Measurements from ENCODE around the gene PILRA. TPM values are rescaled to one million over a fixed set of nuclear protein-coding genes. Genes with fewer than 3 reads are reported as not detected.

PILRA gene
- total RNA-seq, 1 experiment from 2014 or later, result 1.8 TPM

DNA sequence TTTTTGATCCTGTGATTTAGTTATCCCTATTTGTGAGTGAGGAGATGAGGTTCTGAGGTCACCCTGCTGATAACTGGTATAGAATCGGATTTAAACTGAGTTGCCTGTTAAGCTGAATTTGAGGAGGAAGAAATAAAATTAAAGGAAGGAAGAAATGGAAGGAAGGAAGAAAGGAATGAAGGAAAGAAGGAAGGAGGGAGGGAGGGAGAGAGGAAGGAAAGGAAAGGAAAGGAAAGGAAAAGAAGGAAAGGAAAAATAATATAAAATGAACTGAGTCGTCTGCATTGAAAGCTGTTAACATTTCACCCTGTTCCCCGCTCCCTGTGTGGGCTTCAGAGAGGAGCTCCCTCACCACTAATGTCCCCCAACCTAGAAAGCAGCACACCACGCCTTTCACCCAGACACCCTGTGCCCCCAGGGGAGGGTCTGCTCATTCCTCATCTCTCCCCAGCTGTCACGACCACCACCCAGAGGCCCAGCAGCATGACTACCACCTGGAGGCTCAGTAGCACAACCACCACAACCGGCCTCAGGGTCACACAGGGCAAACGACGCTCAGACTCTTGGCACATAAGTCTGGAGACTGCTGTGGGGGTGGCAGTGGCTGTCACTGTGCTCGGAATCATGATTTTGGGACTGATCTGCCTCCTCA lies 16.3 kb downstream of the PILRA start (continued):
- TF ChIP-seq, protein P1, sequence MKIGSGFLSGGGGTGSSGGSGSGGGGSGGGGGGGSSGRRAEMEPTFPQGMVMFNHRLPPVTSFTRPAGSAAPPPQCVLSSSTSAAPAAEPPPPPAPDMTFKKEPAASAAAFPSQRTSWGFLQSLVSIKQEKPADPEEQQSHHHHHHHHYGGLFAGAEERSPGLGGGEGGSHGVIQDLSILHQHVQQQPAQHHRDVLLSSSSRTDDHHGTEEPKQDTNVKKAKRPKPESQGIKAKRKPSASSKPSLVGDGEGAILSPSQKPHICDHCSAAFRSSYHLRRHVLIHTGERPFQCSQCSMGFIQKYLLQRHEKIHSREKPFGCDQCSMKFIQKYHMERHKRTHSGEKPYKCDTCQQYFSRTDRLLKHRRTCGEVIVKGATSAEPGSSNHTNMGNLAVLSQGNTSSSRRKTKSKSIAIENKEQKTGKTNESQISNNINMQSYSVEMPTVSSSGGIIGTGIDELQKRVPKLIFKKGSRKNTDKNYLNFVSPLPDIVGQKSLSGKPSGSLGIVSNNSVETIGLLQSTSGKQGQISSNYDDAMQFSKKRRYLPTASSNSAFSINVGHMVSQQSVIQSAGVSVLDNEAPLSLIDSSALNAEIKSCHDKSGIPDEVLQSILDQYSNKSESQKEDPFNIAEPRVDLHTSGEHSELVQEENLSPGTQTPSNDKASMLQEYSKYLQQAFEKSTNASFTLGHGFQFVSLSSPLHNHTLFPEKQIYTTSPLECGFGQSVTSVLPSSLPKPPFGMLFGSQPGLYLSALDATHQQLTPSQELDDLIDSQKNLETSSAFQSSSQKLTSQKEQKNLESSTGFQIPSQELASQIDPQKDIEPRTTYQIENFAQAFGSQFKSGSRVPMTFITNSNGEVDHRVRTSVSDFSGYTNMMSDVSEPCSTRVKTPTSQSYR (CRISPR knock-in tag; IDR thresholded peaks at IDR 0.05), result no peak
- no peak for TF ChIP-seq ZBTB21 (CRISPR knock-in tag; IDR thresholded peaks at IDR 0.05; ENCODE audit: borderline replicate concordance)
- no peak for TF ChIP-seq MXD4 (CRISPR knock-in tag; IDR thresholded peaks at IDR 0.05; ENCODE audit: borderline replicate concordance)
- TF ChIP-seq, protein P2, sequence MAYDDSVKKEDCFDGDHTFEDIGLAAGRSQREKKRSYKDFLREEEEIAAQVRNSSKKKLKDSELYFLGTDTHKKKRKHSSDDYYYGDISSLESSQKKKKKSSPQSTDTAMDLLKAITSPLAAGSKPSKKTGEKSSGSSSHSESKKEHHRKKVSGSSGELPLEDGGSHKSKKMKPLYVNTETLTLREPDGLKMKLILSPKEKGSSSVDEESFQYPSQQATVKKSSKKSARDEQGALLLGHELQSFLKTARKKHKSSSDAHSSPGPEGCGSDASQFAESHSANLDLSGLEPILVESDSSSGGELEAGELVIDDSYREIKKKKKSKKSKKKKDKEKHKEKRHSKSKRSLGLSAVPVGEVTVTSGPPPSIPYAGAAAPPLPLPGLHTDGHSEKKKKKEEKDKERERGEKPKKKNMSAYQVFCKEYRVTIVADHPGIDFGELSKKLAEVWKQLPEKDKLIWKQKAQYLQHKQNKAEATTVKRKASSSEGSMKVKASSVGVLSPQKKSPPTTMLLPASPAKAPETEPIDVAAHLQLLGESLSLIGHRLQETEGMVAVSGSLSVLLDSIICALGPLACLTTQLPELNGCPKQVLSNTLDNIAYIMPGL (CRISPR knock-in tag; IDR thresholded peaks at IDR 0.05), result no peak
- TF ChIP-seq, protein P3, sequence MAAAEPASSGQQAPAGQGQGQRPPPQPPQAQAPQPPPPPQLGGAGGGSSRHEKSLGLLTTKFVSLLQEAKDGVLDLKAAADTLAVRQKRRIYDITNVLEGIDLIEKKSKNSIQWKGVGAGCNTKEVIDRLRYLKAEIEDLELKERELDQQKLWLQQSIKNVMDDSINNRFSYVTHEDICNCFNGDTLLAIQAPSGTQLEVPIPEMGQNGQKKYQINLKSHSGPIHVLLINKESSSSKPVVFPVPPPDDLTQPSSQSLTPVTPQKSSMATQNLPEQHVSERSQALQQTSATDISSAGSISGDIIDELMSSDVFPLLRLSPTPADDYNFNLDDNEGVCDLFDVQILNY (CRISPR knock-in tag; IDR thresholded peaks at IDR 0.05), result no peak
- no peak for TF ChIP-seq NR2C2 (CRISPR knock-in tag; IDR thresholded peaks at IDR 0.05)

DNA sequence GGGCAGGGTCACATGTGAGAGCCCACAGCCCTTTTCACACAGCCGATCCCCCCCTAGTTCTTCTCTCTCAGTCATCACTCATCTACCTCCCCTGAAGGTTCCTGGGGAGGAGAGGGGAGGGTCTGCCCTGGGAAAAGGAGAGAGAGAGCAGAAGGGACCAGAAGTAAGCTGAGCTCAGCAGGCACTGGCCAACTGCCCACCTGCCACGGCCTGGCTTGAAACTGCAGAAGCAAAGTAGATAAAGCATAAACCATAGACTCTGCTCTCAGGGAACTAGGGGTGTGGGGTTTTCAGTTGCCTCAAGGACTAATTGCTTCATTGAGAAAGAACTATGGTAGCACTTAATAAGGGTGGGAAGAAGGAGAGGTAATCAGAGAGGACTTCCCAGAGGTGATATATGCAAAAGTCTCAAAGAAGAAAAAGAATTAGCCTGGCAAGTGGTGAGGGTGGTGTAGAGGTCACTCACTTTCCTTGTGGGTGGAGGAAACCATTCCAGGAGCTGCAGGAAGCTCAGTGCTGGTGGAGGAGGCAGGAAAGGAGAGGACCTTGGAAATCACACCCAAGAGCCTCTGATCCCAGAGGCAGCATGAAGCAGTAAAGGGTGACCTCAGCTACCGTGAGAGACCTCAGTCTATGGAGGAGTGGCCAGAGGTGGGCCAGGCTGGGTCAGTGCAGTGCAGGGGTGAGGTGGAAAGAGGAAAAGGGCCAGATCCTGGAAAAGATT lies 17.2 kb downstream of the PILRA start:
- no peak for ATAC-seq
- no peak for DNase-seq (ENCODE audit: low spot score)
- Mint-ChIP-seq H3K9me3 (no peaks in the 10 kb centered on the region), H3K36me3 (no peaks in the 10 kb centered on the region), H3K4me3 (no peak overlapping the region), H3K4me1 (peaks cover 3% of the 10 kb centered on the region; the same call in 1 of the 2 replicates), H3K27me3 (ENCODE audit: low read depth) (peaks cover 3% of the 10 kb centered on the region), H3K27ac (no peak overlapping the region)
- POLR2A ChIA-PET, result no interaction called here
- CTCF ChIA-PET, result interaction anchor here (0.5 to 1.2 kb wide), 2 partner anchors 18 to 89 kb away, joined by 4 to 5 read pairs; partner anchors contain the start of gene TSC22D4
- TF ChIP-seq TP53 (CRISPR knock-in tag; IDR thresholded peaks at IDR 0.05), result no peak
- no peak for TF ChIP-seq ZNF671 (CRISPR knock-in tag; IDR thresholded peaks at IDR 0.05)
- TF ChIP-seq SOX15 (CRISPR knock-in tag; IDR thresholded peaks at IDR 0.05), result no peak
- TF ChIP-seq NR2C2 (CRISPR knock-in tag; IDR thresholded peaks at IDR 0.05), result no peak
- TF ChIP-seq NR3C1 (CRISPR knock-in tag; conservative IDR thresholded peaks at IDR 0.05; ENCODE audit: low read depth), result no peak
- no peak for TF ChIP-seq TEAD4 (CRISPR knock-in tag; IDR thresholded peaks at IDR 0.05)
- TF ChIP-seq TEAD1 (CRISPR knock-in tag; IDR thresholded peaks at IDR 0.05), result no peak
- TF ChIP-seq, protein P4, sequence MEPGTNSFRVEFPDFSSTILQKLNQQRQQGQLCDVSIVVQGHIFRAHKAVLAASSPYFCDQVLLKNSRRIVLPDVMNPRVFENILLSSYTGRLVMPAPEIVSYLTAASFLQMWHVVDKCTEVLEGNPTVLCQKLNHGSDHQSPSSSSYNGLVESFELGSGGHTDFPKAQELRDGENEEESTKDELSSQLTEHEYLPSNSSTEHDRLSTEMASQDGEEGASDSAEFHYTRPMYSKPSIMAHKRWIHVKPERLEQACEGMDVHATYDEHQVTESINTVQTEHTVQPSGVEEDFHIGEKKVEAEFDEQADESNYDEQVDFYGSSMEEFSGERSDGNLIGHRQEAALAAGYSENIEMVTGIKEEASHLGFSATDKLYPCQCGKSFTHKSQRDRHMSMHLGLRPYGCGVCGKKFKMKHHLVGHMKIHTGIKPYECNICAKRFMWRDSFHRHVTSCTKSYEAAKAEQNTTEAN (CRISPR knock-in tag; IDR thresholded peaks at IDR 0.05), result no peak
- TF ChIP-seq, protein P5, sequence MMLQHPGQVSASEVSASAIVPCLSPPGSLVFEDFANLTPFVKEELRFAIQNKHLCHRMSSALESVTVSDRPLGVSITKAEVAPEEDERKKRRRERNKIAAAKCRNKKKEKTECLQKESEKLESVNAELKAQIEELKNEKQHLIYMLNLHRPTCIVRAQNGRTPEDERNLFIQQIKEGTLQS (CRISPR knock-in tag; conservative IDR thresholded peaks at IDR 0.05), result no peak
- no peak for TF ChIP-seq ZNF423 (CRISPR knock-in tag; IDR thresholded peaks at IDR 0.05)
- TF ChIP-seq, protein P6, sequence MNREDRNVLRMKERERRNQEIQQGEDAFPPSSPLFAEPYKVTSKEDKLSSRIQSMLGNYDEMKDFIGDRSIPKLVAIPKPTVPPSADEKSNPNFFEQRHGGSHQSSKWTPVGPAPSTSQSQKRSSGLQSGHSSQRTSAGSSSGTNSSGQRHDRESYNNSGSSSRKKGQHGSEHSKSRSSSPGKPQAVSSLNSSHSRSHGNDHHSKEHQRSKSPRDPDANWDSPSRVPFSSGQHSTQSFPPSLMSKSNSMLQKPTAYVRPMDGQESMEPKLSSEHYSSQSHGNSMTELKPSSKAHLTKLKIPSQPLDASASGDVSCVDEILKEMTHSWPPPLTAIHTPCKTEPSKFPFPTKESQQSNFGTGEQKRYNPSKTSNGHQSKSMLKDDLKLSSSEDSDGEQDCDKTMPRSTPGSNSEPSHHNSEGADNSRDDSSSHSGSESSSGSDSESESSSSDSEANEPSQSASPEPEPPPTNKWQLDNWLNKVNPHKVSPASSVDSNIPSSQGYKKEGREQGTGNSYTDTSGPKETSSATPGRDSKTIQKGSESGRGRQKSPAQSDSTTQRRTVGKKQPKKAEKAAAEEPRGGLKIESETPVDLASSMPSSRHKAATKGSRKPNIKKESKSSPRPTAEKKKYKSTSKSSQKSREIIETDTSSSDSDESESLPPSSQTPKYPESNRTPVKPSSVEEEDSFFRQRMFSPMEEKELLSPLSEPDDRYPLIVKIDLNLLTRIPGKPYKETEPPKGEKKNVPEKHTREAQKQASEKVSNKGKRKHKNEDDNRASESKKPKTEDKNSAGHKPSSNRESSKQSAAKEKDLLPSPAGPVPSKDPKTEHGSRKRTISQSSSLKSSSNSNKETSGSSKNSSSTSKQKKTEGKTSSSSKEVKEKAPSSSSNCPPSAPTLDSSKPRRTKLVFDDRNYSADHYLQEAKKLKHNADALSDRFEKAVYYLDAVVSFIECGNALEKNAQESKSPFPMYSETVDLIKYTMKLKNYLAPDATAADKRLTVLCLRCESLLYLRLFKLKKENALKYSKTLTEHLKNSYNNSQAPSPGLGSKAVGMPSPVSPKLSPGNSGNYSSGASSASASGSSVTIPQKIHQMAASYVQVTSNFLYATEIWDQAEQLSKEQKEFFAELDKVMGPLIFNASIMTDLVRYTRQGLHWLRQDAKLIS (CRISPR knock-in tag; IDR thresholded peaks at IDR 0.05; ENCODE audit: borderline replicate concordance), result no peak
- no peak for TF ChIP-seq HMGA2 (CRISPR knock-in tag; IDR thresholded peaks at IDR 0.05)
- TF ChIP-seq ZNF317 (CRISPR knock-in tag; IDR thresholded peaks at IDR 0.05; ENCODE audit: borderline replicate concordance, low read depth), result no peak
- TF ChIP-seq, protein P7, sequence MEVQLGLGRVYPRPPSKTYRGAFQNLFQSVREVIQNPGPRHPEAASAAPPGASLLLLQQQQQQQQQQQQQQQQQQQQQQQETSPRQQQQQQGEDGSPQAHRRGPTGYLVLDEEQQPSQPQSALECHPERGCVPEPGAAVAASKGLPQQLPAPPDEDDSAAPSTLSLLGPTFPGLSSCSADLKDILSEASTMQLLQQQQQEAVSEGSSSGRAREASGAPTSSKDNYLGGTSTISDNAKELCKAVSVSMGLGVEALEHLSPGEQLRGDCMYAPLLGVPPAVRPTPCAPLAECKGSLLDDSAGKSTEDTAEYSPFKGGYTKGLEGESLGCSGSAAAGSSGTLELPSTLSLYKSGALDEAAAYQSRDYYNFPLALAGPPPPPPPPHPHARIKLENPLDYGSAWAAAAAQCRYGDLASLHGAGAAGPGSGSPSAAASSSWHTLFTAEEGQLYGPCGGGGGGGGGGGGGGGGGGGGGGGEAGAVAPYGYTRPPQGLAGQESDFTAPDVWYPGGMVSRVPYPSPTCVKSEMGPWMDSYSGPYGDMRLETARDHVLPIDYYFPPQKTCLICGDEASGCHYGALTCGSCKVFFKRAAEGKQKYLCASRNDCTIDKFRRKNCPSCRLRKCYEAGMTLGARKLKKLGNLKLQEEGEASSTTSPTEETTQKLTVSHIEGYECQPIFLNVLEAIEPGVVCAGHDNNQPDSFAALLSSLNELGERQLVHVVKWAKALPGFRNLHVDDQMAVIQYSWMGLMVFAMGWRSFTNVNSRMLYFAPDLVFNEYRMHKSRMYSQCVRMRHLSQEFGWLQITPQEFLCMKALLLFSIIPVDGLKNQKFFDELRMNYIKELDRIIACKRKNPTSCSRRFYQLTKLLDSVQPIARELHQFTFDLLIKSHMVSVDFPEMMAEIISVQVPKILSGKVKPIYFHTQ (CRISPR knock-in tag; IDR thresholded peaks at IDR 0.05), result no peak
- TF ChIP-seq SMAD3 (CRISPR knock-in tag; IDR thresholded peaks at IDR 0.05; ENCODE audit: borderline replicate concordance), result no peak

All from WTC11 (cell line).